ENCODE results near the gene CACNA1F. TPM values are rescaled to one million over a fixed set of nuclear protein-coding genes. Genes with fewer than 3 reads are reported as not detected.

The CACNA1F gene
- total RNA-seq, 4 donors from 2014 or later = 0.21 to 0.40 (median 0.29) TPM; not detected in 1

DNA sequence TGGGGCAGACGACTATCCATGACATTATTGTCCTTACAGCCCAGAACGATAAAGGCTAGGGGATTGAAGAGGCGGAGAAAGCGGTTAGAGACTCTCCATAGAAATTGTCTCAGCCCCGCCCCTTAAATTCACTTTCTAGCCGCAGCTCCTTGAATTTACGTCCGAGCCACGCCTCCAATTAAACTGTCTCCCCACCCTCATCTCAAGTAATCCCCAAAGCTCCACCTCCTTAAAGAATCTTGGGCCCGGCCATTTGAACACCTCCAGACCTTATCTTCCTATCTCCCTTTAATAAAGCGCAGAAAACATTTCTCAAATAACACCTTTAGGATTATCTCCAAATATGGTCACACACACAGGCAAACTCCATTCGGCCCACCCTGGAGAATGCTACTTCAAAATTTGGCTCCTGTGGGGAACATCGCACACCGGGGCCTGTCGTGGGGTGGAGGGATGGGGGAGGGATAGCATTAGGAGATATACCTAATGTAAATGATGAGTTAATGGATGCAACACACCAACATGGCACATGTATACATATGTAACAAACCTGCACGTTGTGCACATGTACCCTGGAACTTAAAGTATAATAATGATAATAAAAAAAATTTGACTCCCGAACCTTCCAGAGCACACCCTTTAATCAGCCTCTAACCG is 77.8 kb downstream of the CACNA1F start:
- H3K4me1 ChIP-seq = no peaks in the 10 kb centered on the region
- WGBS = 46% methylated on average over 18 of the region's 18 CpGs
- no peak for TF ChIP-seq POLR2AphosphoS5 (IDR thresholded peaks at IDR 0.05)
- TF ChIP-seq, protein P1, sequence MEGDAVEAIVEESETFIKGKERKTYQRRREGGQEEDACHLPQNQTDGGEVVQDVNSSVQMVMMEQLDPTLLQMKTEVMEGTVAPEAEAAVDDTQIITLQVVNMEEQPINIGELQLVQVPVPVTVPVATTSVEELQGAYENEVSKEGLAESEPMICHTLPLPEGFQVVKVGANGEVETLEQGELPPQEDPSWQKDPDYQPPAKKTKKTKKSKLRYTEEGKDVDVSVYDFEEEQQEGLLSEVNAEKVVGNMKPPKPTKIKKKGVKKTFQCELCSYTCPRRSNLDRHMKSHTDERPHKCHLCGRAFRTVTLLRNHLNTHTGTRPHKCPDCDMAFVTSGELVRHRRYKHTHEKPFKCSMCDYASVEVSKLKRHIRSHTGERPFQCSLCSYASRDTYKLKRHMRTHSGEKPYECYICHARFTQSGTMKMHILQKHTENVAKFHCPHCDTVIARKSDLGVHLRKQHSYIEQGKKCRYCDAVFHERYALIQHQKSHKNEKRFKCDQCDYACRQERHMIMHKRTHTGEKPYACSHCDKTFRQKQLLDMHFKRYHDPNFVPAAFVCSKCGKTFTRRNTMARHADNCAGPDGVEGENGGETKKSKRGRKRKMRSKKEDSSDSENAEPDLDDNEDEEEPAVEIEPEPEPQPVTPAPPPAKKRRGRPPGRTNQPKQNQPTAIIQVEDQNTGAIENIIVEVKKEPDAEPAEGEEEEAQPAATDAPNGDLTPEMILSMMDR (IDR thresholded peaks at IDR 0.05) = no peak
- TF ChIP-seq EP300 (IDR thresholded peaks at IDR 0.05) = no peak
- TF ChIP-seq POLR2A (IDR thresholded peaks at IDR 0.05) = no peak
- peak overlapping the region; percentile 52 for H3K4me3 ChIP-seq
- H3K27ac ChIP-seq = peak overlapping the region; percentile 94
- H3K36me3 ChIP-seq = no peaks in the 10 kb centered on the region
- no peaks in the 10 kb centered on the region for H3K9me3 ChIP-seq
- DNase-seq (ENCODE audit: low spot score in 2 of 2) = no peak
- H3K27me3 ChIP-seq = no peaks in the 10 kb centered on the region

Other genes starting within 250 kb of the CACNA1F start
- 10 to 100 TPM; 26.8 to 67.7 (median 35.2) TPM for gene GRIPAP1, start 231.1 kb downstream of the CACNA1F start, total RNA-seq
- gene TFE3, start 190.0 kb downstream of the CACNA1F start, total RNA-seq = 10 to 100 TPM; 40.4 to 54.9 (median 50.3) TPM
- 10 to 100 TPM; 36.6 to 43.3 (median 38.1) TPM for gene CCDC120, start 174.3 kb downstream of the CACNA1F start, total RNA-seq
- 10 to 100 TPM in 2 of 4 donors, 1 to 10 TPM in 2; 4.6 to 15.6 (median 9.2) TPM for gene PRAF2, start 159.3 kb downstream of the CACNA1F start, total RNA-seq
- 100 to 1,000 TPM in 1 of 4 donors, 10 to 100 TPM in 3; 65.8 to 122 (median 86.8) TPM for gene WDR45, start 153.5 kb downstream of the CACNA1F start, total RNA-seq
- 10 to 100 TPM; 27.7 to 31.7 (median 28.9) TPM for gene GPKOW, start 109.6 kb downstream of the CACNA1F start, total RNA-seq
- 10 to 100 TPM in 2 of 4 donors, 1 to 10 TPM in 2; 4.9 to 14.9 (median 9.0) TPM for gene MAGIX, start 70.6 kb downstream of the CACNA1F start, total RNA-seq
- 100 to 1,000 TPM; 159 to 250 (median 205) TPM for gene PLP2, start 61.4 kb downstream of the CACNA1F start, total RNA-seq
- gene PRICKLE3, start 47.0 kb downstream of the CACNA1F start, total RNA-seq = 10 to 100 TPM; 20.8 to 47.9 (median 31.1) TPM
- 1 to 10 TPM in 2 of 4 donors, under 1 TPM in 1, not detected in 1; 0.30 to 1.6 (median 1.3) TPM for gene SYP, start 33.1 kb downstream of the CACNA1F start, total RNA-seq
- gene CCDC22, start 2.1 kb upstream of the CACNA1F start, total RNA-seq = 10 to 100 TPM; 18.1 to 25.0 (median 18.8) TPM
- gene FOXP3, start 31.4 kb upstream of the CACNA1F start, total RNA-seq = 1 to 10 TPM in 1 of 4 donors, under 1 TPM in 2, not detected in 1; 0.26 to 1.0 (median 0.62) TPM
- gene PPP1R3F, start 36.5 kb upstream of the CACNA1F start, total RNA-seq = 10 to 100 TPM in 1 of 4 donors, 1 to 10 TPM in 3; 4.8 to 13.3 (median 5.7) TPM
- not detected for gene GAGE10, start 70.3 kb upstream of the CACNA1F start, total RNA-seq
- not detected for gene GAGE12J, start 88.7 kb upstream of the CACNA1F start, total RNA-seq
- not detected for gene GAGE13, start 98.2 kb upstream of the CACNA1F start, total RNA-seq

Measured in suprapubic skin (tissue), 4 donors.